CD8-positive, alpha-beta memory T cell (primary cell): Measurements from ENCODE around the gene CACNG5. TPM values are rescaled to one million over a fixed set of nuclear protein-coding genes. Genes with fewer than 3 reads are reported as not detected.

Experiments used
- CTCF ChIA-PET: fragments of 350-600 bp; sonication (Branson Sonifier 250); formaldehyde crosslinking; loops from one replicate; lab custom pipeline; 2021; ENCODE audit warnings: antibody characterized with exemption; lab: Charles Lee
- POLR2A ChIA-PET: fragments of 350-600 bp; sonication (Branson Sonifier 250); formaldehyde crosslinking; loops from one replicate; lab custom pipeline; 2021; ENCODE audit warnings: antibody characterized with exemption; lab: Charles Lee
- DNase-seq, 5 donors: peaks; one replicate each; pipeline versions ENCODE4 v3.0.0 to v3.0.0-alpha.2; 2020 to 2022; ENCODE audit warnings: mixed read lengths in 1 of 5
- H3K27ac ChIP-seq: one replicate; pipeline ENCODE4 v1.7.0; 2013; ENCODE audit warnings: low read depth, mild to moderate bottlenecking, low read length, moderate library complexity
- H3K27me3 ChIP-seq: 2 replicates; pipeline ENCODE4 v1.7.0; 2013; ENCODE audit warnings: low read length, mild to moderate bottlenecking; ENCODE audit not compliant: insufficient read depth, poor library complexity, severe bottlenecking
- H3K36me3 ChIP-seq: 2 replicates; pipeline ENCODE4 v1.7.0; 2013; ENCODE audit warnings: mild to moderate bottlenecking, low read length, moderate library complexity; ENCODE audit not compliant: insufficient read depth
- H3K4me1 ChIP-seq: 2 replicates; pipeline ENCODE4 v1.7.0; 2013; ENCODE audit warnings: mild to moderate bottlenecking, low read length, moderate library complexity; ENCODE audit not compliant: insufficient read depth
- H3K4me3 ChIP-seq: 2 replicates; pipeline ENCODE4 v1.7.0; 2013; ENCODE audit warnings: mild to moderate bottlenecking, low read length
- H3K9me3 ChIP-seq: 2 replicates; pipeline ENCODE4 v1.7.0; 2013; ENCODE audit warnings: mild to moderate bottlenecking, low read length
- H3K27ac Mint-ChIP-seq, 8 donors: one replicate each; pipeline ENCODE4 v1.8.0; 2020 to 2021; ENCODE audit warnings: mixed read lengths in 8 of 8, mild to moderate bottlenecking in 6 of 8, inconsistent platforms in 3 of 8, moderate library complexity in 3 of 8
- H3K27me3 Mint-ChIP-seq, 2 donors: one replicate each; pipeline ENCODE4 v1.8.0; 2020 to 2021; ENCODE audit warnings: mixed read lengths in 2 of 2, mild to moderate bottlenecking in 1 of 2, moderate library complexity in 1 of 2
- H3K36me3 Mint-ChIP-seq, 3 donors: one replicate each; pipeline ENCODE4 v1.8.0; 2020 to 2021; ENCODE audit warnings: mixed read lengths in 3 of 3, inconsistent platforms in 1 of 3, mild to moderate bottlenecking in 1 of 3
- H3K4me1 Mint-ChIP-seq, 3 donors: one replicate each; pipeline ENCODE4 v1.8.0; 2020 to 2021; ENCODE audit warnings: mixed read lengths in 3 of 3, inconsistent platforms in 1 of 3, mild to moderate bottlenecking in 1 of 3
- H3K4me3 Mint-ChIP-seq, 7 donors: one replicate each; pipeline ENCODE4 v1.8.0; 2020 to 2021; ENCODE audit warnings: mixed read lengths in 7 of 7, mild to moderate bottlenecking in 6 of 7, moderate library complexity in 4 of 7, inconsistent platforms in 2 of 7
- H3K9me3 Mint-ChIP-seq, 5 donors: one replicate each; pipeline ENCODE4 v1.8.0; 2020 to 2022; ENCODE audit warnings: mixed read lengths in 5 of 5, mild to moderate bottlenecking in 3 of 5, moderate library complexity in 2 of 5, inconsistent platforms in 1 of 5
- polyA plus RNA-seq: library from polyadenylated mRNA; unstranded; fragments of 300-500 nt; fragmentation: Illumina TruSeq; gene quantifications from one replicate; pipeline ENCODE4 v1.2.3, GENCODE V29; 2021
- total RNA-seq, 2 experiments: library from RNA; stranded (reverse); gene quantifications; one replicate each; pipeline ENCODE4 v1.2.3, GENCODE V29; 2021

Gene CACNG5
- total and polyA plus RNA-seq, 3 experiments from 2014 or later = not detected

DNA sequence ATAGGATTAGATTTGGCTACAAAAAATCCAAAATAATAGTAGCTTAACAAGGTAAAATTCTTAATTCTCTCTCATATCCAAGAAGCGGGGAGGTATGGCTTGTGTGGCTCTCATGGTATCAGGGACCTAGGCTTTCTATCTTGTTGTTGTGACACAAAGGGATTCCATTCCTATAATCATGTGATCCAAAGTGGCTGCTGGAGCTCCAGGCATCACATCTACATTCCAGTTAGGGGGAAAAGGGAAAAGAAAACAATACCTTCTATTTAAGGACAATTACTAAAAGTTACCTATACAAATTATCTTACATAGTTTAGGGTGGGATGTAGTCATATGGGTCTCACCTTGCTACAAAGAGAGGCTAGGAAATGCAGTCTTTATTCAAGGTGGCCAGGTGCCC, 82.0 kb downstream of the CACNG5 start:
- no peaks in the 10 kb centered on the region for H3K4me1 ChIP-seq
- ChIA-PET POLR2A (no interaction called here), CTCF (interaction anchor here (0.8 kb wide), 1 partner anchor 11 kb away, joined by 3 read pairs; no protein-coding TSS in a partner anchor)
- no peaks in the 10 kb centered on the region for H3K27me3 ChIP-seq
- H3K27ac Mint-ChIP-seq = no peak overlapping the region
- no peak for DNase-seq
- no peak overlapping the region for H3K4me3 Mint-ChIP-seq
- no peak overlapping the region for H3K27ac ChIP-seq
- no peak overlapping the region for H3K4me3 ChIP-seq
- H3K4me1 Mint-ChIP-seq = no peaks in the 10 kb centered on the region
- H3K36me3 ChIP-seq = no peaks in the 10 kb centered on the region
- H3K9me3 Mint-ChIP-seq = peaks cover 0 to 7% (median 3%) of the 10 kb centered on the region in 5 donors
- peaks cover 21 to 54% of the 10 kb centered on the region in 2 donors for H3K27me3 Mint-ChIP-seq
- no peaks in the 10 kb centered on the region for H3K9me3 ChIP-seq
- H3K36me3 Mint-ChIP-seq = peaks cover 0 to 3% (median 0%) of the 10 kb centered on the region in 3 donors

- peaks cover 0 to 13% (median 3%) of the 10 kb centered on the region in 5 donors for H3K9me3 Mint-ChIP-seq
- Histone ChIP-seq H3K9me3 (no peaks in the 10 kb centered on the region), H3K4me3 (no peak overlapping the region), H3K36me3 (no peaks in the 10 kb centered on the region), H3K4me1 (no peaks in the 10 kb centered on the region), H3K27ac (no peak overlapping the region), H3K27me3 (no peaks in the 10 kb centered on the region)
- no peak overlapping the region for H3K4me3 Mint-ChIP-seq
- POLR2A ChIA-PET = no interaction called here
- no peaks in the 10 kb centered on the region for H3K36me3 Mint-ChIP-seq
- CTCF ChIA-PET = no interaction called here
- DNase-seq = no peak
- H3K27ac Mint-ChIP-seq = no peak overlapping the region
- H3K4me1 Mint-ChIP-seq = no peaks in the 10 kb centered on the region
- peaks cover 21 to 51% of the 10 kb centered on the region in 2 donors for H3K27me3 Mint-ChIP-seq
Observed at GRCh38 chr17:66918896-66919295, 84.0 kb downstream of the CACNG5 start.

DNA sequence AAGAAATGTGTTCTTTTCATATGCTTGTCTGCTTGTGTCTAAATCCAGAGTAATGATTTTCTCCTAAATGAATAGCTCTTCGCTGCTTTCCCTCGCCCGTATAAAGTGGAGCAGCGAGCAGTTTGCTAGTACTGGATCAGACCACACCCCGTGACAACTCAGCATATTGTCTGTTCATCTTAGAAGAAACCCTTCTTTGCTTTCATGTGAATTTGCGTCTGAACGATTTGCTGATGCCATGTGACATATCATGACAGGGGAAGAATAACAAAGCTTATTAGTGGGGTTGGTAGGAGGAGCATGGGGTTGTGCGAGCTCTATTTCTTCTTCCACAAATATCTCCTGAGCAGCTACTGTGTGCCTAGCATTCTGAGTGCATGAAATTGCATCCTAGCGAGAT, 85.5 kb downstream of the CACNG5 start:
- Histone ChIP-seq H3K27me3 (no peaks in the 10 kb centered on the region), H3K4me3 (no peak overlapping the region), H3K4me1 (no peaks in the 10 kb centered on the region), H3K9me3 (no peaks in the 10 kb centered on the region), H3K27ac (no peak overlapping the region), H3K36me3 (no peaks in the 10 kb centered on the region)
- Mint-ChIP-seq H3K36me3 (no peaks in the 10 kb centered on the region), H3K4me1 (no peaks in the 10 kb centered on the region), H3K27me3 (peaks cover 12 to 44% of the 10 kb centered on the region in 2 donors), H3K4me3 (no peak overlapping the region), H3K27ac (peak overlapping the region in 2 of 8 donors; percentile 9 to 32), H3K9me3 (peaks cover 0 to 13% (median 3%) of the 10 kb centered on the region in 5 donors)
- ChIA-PET CTCF (no interaction called here), POLR2A (no interaction called here)
- no peak for DNase-seq

GRCh38 chr17:66920950-66921349, 86.0 kb downstream of the CACNG5 start:
- ChIA-PET CTCF (no interaction called here), POLR2A (no interaction called here)
- Mint-ChIP-seq H3K27ac (no peak overlapping the region), H3K4me1 (no peaks in the 10 kb centered on the region), H3K36me3 (no peaks in the 10 kb centered on the region), H3K9me3 (peaks cover 0 to 13% (median 3%) of the 10 kb centered on the region in 5 donors), H3K4me3 (no peak overlapping the region), H3K27me3 (peaks cover 8 to 43% of the 10 kb centered on the region in 2 donors)
- no peaks in the 10 kb centered on the region for H3K4me1 ChIP-seq
- H3K36me3 ChIP-seq = no peaks in the 10 kb centered on the region
- H3K4me3 ChIP-seq = no peak overlapping the region
- no peak for DNase-seq
- H3K9me3 ChIP-seq = no peaks in the 10 kb centered on the region
- H3K27ac ChIP-seq = no peak overlapping the region
- H3K27me3 ChIP-seq = no peaks in the 10 kb centered on the region

DNA sequence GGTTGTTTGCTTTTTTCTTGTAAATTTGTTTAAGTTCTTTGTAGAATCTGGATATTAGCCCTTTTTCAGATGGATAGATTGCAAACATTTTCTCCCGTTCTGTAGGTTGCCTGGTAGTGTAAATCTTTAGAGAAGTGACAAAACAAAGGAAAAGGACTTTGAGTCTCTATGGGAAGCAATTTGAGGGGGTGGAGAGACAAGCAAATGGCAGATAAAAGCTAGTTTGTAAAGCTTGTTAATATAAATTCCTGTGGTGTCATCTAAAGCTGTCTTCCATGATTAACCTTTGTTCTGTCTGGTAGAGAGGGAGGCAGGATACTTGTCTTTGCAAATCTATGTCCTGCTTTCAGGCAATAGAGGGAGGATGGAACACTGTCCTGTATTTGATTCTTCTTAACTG, 89.0 kb downstream of the CACNG5 start:
- Mint-ChIP-seq H3K27ac (no peak overlapping the region), H3K36me3 (no peaks in the 10 kb centered on the region), H3K9me3 (peaks cover 0 to 9% (median 3%) of the 10 kb centered on the region in 5 donors), H3K27me3 (peaks cover 13 to 53% of the 10 kb centered on the region in 2 donors), H3K4me3 (no peak overlapping the region), H3K4me1 (no peaks in the 10 kb centered on the region)
- Histone ChIP-seq H3K36me3 (no peaks in the 10 kb centered on the region), H3K27me3 (no peaks in the 10 kb centered on the region), H3K27ac (no peak overlapping the region), H3K4me1 (no peaks in the 10 kb centered on the region), H3K4me3 (no peak overlapping the region), H3K9me3 (no peaks in the 10 kb centered on the region)
- DNase-seq = no peak
- ChIA-PET CTCF (no interaction called here), POLR2A (no interaction called here)

GRCh38 chr17:66925811-66926500, 91.0 kb downstream of the CACNG5 start:
- no peaks in the 10 kb centered on the region for H3K36me3 Mint-ChIP-seq
- Histone ChIP-seq H3K36me3 (no peaks in the 10 kb centered on the region), H3K27ac (no peak overlapping the region), H3K4me3 (no peak overlapping the region), H3K27me3 (no peaks in the 10 kb centered on the region), H3K9me3 (no peaks in the 10 kb centered on the region), H3K4me1 (no peaks in the 10 kb centered on the region)
- POLR2A ChIA-PET = no interaction called here
- H3K27me3 Mint-ChIP-seq = peaks cover 13 to 56% of the 10 kb centered on the region in 2 donors
- H3K4me3 Mint-ChIP-seq = no peak overlapping the region
- no peaks in the 10 kb centered on the region for H3K4me1 Mint-ChIP-seq
- CTCF ChIA-PET = no interaction called here
- H3K9me3 Mint-ChIP-seq = peaks cover 0 to 9% (median 3%) of the 10 kb centered on the region in 5 donors
- H3K27ac Mint-ChIP-seq = no peak overlapping the region
- no peak for DNase-seq

DNA sequence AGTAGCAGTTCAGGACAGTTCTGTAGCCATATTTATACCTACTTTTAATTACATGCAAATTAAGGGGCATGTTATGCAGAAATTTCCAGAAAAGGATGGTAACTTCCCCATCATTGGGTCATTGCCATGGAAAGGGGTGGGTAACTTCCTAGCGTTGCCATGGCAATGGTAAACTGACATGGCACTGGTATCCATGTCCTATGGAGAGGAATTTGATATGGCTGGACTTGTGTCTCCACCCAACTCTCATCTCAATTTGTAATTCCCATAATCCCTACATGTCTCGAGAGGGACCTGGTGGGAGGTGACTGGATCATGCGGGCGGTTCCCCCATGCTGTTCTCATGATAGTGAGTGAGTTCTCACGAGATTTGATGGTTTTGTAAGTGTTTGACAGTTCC, 94.0 kb downstream of the CACNG5 start:
- DNase-seq = no peak
- ChIA-PET POLR2A (no interaction called here), CTCF (no interaction called here)
- Mint-ChIP-seq H3K9me3 (no peaks in the 10 kb centered on the region), H3K27ac (no peak overlapping the region), H3K4me1 (no peaks in the 10 kb centered on the region), H3K4me3 (no peak overlapping the region), H3K36me3 (no peaks in the 10 kb centered on the region), H3K27me3 (peaks cover 15 to 54% of the 10 kb centered on the region in 2 donors)
- Histone ChIP-seq H3K9me3 (no peaks in the 10 kb centered on the region), H3K27ac (no peak overlapping the region), H3K27me3 (no peaks in the 10 kb centered on the region), H3K4me1 (no peaks in the 10 kb centered on the region), H3K4me3 (no peak overlapping the region), H3K36me3 (no peaks in the 10 kb centered on the region)

DNA sequence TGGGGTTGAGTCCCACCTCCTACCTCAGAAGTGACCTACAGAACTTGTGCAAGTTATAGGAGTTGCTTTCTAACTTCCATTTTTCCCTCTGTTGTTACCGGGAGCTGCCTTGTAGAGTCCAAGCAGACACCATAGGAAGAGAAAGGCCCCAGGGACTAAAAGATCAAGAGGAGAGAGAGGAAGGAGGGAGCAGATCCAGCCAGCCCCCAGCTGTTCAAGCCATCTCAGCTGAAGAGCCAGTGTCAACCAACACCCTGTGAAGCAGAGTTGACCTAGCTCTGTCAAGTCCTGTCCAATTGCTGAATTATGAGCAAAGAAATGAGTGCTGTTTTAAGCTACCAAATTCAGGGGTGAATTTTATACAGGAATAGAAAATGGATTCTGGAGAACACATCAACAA, 94.7 kb downstream of the CACNG5 start:
- H3K36me3 ChIP-seq = no peaks in the 10 kb centered on the region
- no peaks in the 10 kb centered on the region for H3K36me3 Mint-ChIP-seq
- H3K9me3 ChIP-seq = no peaks in the 10 kb centered on the region
- no peak overlapping the region for H3K4me3 ChIP-seq
- ChIA-PET POLR2A (no interaction called here), CTCF (no interaction called here)
- H3K4me3 Mint-ChIP-seq = no peak overlapping the region
- H3K27me3 Mint-ChIP-seq = peaks cover 15 to 54% of the 10 kb centered on the region in 2 donors
- DNase-seq = no peak
- H3K27ac Mint-ChIP-seq = no peak overlapping the region
- no peaks in the 10 kb centered on the region for H3K4me1 Mint-ChIP-seq
- H3K27me3 ChIP-seq = no peaks in the 10 kb centered on the region
- H3K4me1 ChIP-seq = no peaks in the 10 kb centered on the region
- no peaks in the 10 kb centered on the region for H3K9me3 Mint-ChIP-seq
- no peak overlapping the region for H3K27ac ChIP-seq
